OCI-LY1 (cell line): ENCODE measurements around the gene CXCR6.

Experiments used
- CTCF ChIP-seq: fragments of 200-600 bp; sonication (generic), shearing (Covaris generic); IDR thresholded peaks from 2 replicates; pipeline ENCODE4 v1.5.1; 2017; ENCODE audit warnings: mild to moderate bottlenecking, antibody characterized with exemption, low read length, moderate library complexity, mixed read lengths
- EZH2 ChIP-seq: fragments of 200-600 bp; sonication (generic), shearing (Covaris generic); IDR thresholded peaks from 2 replicates; pipeline ENCODE4 v1.8.0; 2017; ENCODE audit warnings: borderline replicate concordance, mixed run types, mild to moderate bottlenecking, antibody characterized with exemption, low read length, moderate library complexity, mixed read lengths

- TF ChIP-seq CTCF (no peak), EZH2 (no peak)
Measured at GRCh38 chr3:45949432-45949831, 6.2 kb downstream of the CXCR6 start.
